HepG2 (cell line): ENCODE data around the gene RGL1. TPM values are rescaled to one million over a fixed set of nuclear protein-coding genes. Genes with fewer than 3 reads are reported as not detected.

Experiments
- ARNT ChIP-seq: fragments of 450-650 bp; IDR thresholded peaks from 2 replicates; pipeline ENCODE4 v1.6.1; 2017
- ATRX ChIP-seq: sonication (generic); formaldehyde crosslinking; IDR thresholded peaks from 2 replicates; pipeline ENCODE4 v1.4.0; 2020; ENCODE audit warnings: missing genetic modification reagents, borderline replicate concordance
- CHD4 ChIP-seq: fragments of 200-600 bp; sonication (generic); IDR thresholded peaks from 2 replicates; pipeline ENCODE4 v1.7.0; 2017; ENCODE audit warnings: mild to moderate bottlenecking, low read length, borderline replicate concordance
- DMAP1 ChIP-seq: IDR thresholded peaks from 2 replicates; pipeline ENCODE4 v1.6.1; 2016
- DR1 ChIP-seq: sonication (generic); formaldehyde crosslinking; IDR thresholded peaks from 2 replicates; pipeline ENCODE4 v1.8.0; 2021; ENCODE audit warnings: mild to moderate bottlenecking, missing genetic modification reagents, inconsistent platforms
- EP300 ChIP-seq, 3 experiments: sonication (generic) in 1 of 3; formaldehyde crosslinking in 1 of 3; IDR thresholded peaks; 2 replicates each; pipeline versions ENCODE4 v1.5.1 to v1.6.1; 2011 to 2020; ENCODE audit warnings: low read depth in 2 of 3, low read length in 2 of 3, borderline replicate concordance in 1 of 3, improper control_type of control experiment in 1 of 3, mild to moderate bottlenecking in 1 of 3, missing genetic modification reagents in 1 of 3, moderate library complexity in 1 of 3
- ETV5 ChIP-seq: IDR thresholded peaks from 2 replicates; pipeline ENCODE4 v1.6.1; 2018; ENCODE audit warnings: missing biosample characterization, missing genetic modification reagents, inconsistent platforms, borderline replicate concordance
- FOXA1 ChIP-seq, 2 experiments: fragments of 450-650 bp in 1 of 2; sonication (generic) in 1 of 2; formaldehyde crosslinking in 1 of 2; IDR thresholded peaks; 2 replicates each; pipeline versions ENCODE4 v1.4.0 to v1.6.1; 2016 to 2020; ENCODE audit warnings: missing genetic modification reagents in 1 of 2
- HOXA9 ChIP-seq: sonication (generic); formaldehyde crosslinking; IDR thresholded peaks from 2 replicates; pipeline ENCODE4 v1.8.1; 2022; ENCODE audit warnings: missing genetic modification reagents, mild to moderate bottlenecking, moderate library complexity, borderline replicate concordance
- ISL2 ChIP-seq: sonication (generic); formaldehyde crosslinking; IDR thresholded peaks from 2 replicates; pipeline ENCODE4 v1.5.0; 2020; ENCODE audit warnings: missing genetic modification reagents
- KMT2A ChIP-seq: sonication (generic); formaldehyde crosslinking; IDR thresholded peaks from 2 replicates; pipeline ENCODE4 v1.4.0; 2020; ENCODE audit warnings: missing genetic modification reagents
- MIER3 ChIP-seq: IDR thresholded peaks from 2 replicates; pipeline ENCODE4 v1.6.1; 2016; ENCODE audit warnings: missing compliant biosample characterization, borderline replicate concordance
- SALL1 ChIP-seq: sonication (generic); formaldehyde crosslinking; IDR thresholded peaks from 2 replicates; pipeline ENCODE4 v1.8.0; 2022; ENCODE audit warnings: mild to moderate bottlenecking, missing genetic modification reagents
- YEATS4 ChIP-seq: sonication (generic); formaldehyde crosslinking; IDR thresholded peaks from 2 replicates; pipeline ENCODE4 v1.4.0; 2020; ENCODE audit warnings: missing genetic modification reagents, borderline replicate concordance
- ZNF234 ChIP-seq: sonication (generic); formaldehyde crosslinking; conservative IDR thresholded peaks from 2 replicates; pipeline ENCODE4 v1.5.1; 2020; ENCODE audit warnings: mild to moderate bottlenecking, missing genetic modification reagents
- ZNF253 ChIP-seq: sonication (generic); formaldehyde crosslinking; IDR thresholded peaks from 2 replicates; pipeline ENCODE4 v1.8.0; 2022; ENCODE audit warnings: mild to moderate bottlenecking, missing genetic modification reagents, borderline replicate concordance
- ZNF383 ChIP-seq: sonication (generic); formaldehyde crosslinking; IDR thresholded peaks from 2 replicates; pipeline ENCODE4 v1.4.0; 2020; ENCODE audit warnings: missing genetic modification reagents, mild to moderate bottlenecking, borderline replicate concordance
- ZNF563 ChIP-seq: sonication (generic); formaldehyde crosslinking; IDR thresholded peaks from 2 replicates; pipeline ENCODE4 v1.8.0; 2022; ENCODE audit warnings: mild to moderate bottlenecking, moderate library complexity, missing genetic modification reagents
- ZNF609 ChIP-seq: sonication (generic); formaldehyde crosslinking; IDR thresholded peaks from 2 replicates; pipeline ENCODE4 v1.4.0; 2020; ENCODE audit warnings: mild to moderate bottlenecking, missing genetic modification reagents, borderline replicate concordance
- ZNF737 ChIP-seq: sonication (generic); formaldehyde crosslinking; IDR thresholded peaks from 2 replicates; pipeline ENCODE4 v1.5.0; 2020; ENCODE audit warnings: missing genetic modification reagents, mild to moderate bottlenecking, borderline replicate concordance
- ZNF800 ChIP-seq: sonication (generic); formaldehyde crosslinking; IDR thresholded peaks from 2 replicates; pipeline ENCODE4 v1.4.0; 2020; ENCODE audit warnings: missing genetic modification reagents
- ZNF841 ChIP-seq: sonication (generic); formaldehyde crosslinking; IDR thresholded peaks from 2 replicates; pipeline ENCODE4 v1.8.1; 2023; ENCODE audit warnings: missing genetic modification reagents, borderline replicate concordance
- ZSCAN25 ChIP-seq: sonication (generic); formaldehyde crosslinking; IDR thresholded peaks from 2 replicates; pipeline ENCODE4 v1.8.0; 2022; ENCODE audit warnings: mild to moderate bottlenecking, missing genetic modification reagents
- polyA plus RNA-seq, 8 experiments: library from polyadenylated mRNA; depleted of rRNA in 3 of 8; stranded (reverse) in 7 of 8; unstranded in 1 of 8; fragments of >200 nt; fragmentation: Illumina TruSeq in 4 of 8; extraction: Trizol in 4 of 8; gene quantifications; 2 replicates each; pipeline versions ENCODE4 v1.2.1 to v1.2.3, GENCODE V29; 2011 to 2016; ENCODE audit warnings: low read depth in 4 of 8, missing spikeins in 1 of 8, mixed read lengths in 1 of 8; ENCODE audit not compliant: insufficient read depth in 1 of 8
- total RNA-seq, 5 experiments: library from RNA; depleted of rRNA; stranded (reverse); fragments of >200 nt; fragmentation: Illumina TruSeq; extraction: Trizol; gene quantifications; 2 replicates each; pipeline ENCODE4 v1.2.3, GENCODE V29; 2016; ENCODE audit warnings: low read depth in 1 of 5

Gene RGL1
- total and polyA plus RNA-seq, 2 of the 13 experiments (the other 11 are each of a cell fraction or from before 2014, with no cell fraction given), result 3.5 to 4.7 TPM

- no peak for TF ChIP-seq ZNF609
- TF ChIP-seq MIER3, result no peak
- no peak for TF ChIP-seq ATRX
- peak; percentile 32; the same call in 1 of the 2 replicates for TF ChIP-seq ISL2
- peak in 1 of 2 experiments; percentile 81; a peak in 3 of 4 replicates for TF ChIP-seq EP300 (IDR thresholded peaks at IDR 0.05; ENCODE audit: low read depth in 2 of 2, low read length in 2 of 2)
- peak; percentile 51; the same call in 1 of the 2 replicates for TF ChIP-seq EP300 (CRISPR knock-in tag; IDR thresholded peaks at IDR 0.05; ENCODE audit: borderline replicate concordance)
- no peak for TF ChIP-seq ZNF253 (CRISPR knock-in tag)
- no peak for TF ChIP-seq DR1 (CRISPR knock-in tag)
- TF ChIP-seq ZNF737, result no peak
- peak; percentile 42; the same call in 1 of the 2 replicates for TF ChIP-seq KMT2A
- no peak for TF ChIP-seq ZNF234 (CRISPR knock-in tag)
- no peak for TF ChIP-seq CHD4
- TF ChIP-seq ETV5, result peak; percentile 72; the same call in 1 of the 2 replicates
- no peak for TF ChIP-seq ZNF383 (CRISPR knock-in tag)
- TF ChIP-seq ARNT, result no peak
- peak; percentile 26; the same call in 1 of the 2 replicates for TF ChIP-seq SALL1 (CRISPR knock-in tag)
- no peak for TF ChIP-seq HOXA9 (CRISPR knock-in tag)
- TF ChIP-seq ZNF800 (CRISPR knock-in tag), result 0 out of 2 replicates have a peak, but pooled peaks have one; percentile 40
- no peak for TF ChIP-seq ZSCAN25
- TF ChIP-seq ZNF841 (CRISPR knock-in tag), result no peak
- peak; percentile 20; the same call in 1 of the 2 replicates for TF ChIP-seq YEATS4 (CRISPR knock-in tag)
- no peak; the same call in 1 of the 2 replicates for TF ChIP-seq DMAP1 (CRISPR knock-in tag)
- TF ChIP-seq FOXA1 (IDR thresholded peaks at IDR 0.05), result no peak
- peak; percentile 61 for TF ChIP-seq FOXA1 (CRISPR knock-in tag; IDR thresholded peaks at IDR 0.05)
- TF ChIP-seq ZNF563 (CRISPR knock-in tag), result no peak
Measured at GRCh38 chr1:183841950-183842794, 37.3 kb downstream of the RGL1 start (continued).
